ENCODE data around the gene RCE1.
"Not testable (repeated sequence)": the region's sequence is repeated elsewhere in the genome, so short reads cannot be mapped to it uniquely, and the experiment has no call there.

The RCE1 gene

GRCh38 chr11:66842896-66843775 is at the start of gene RCE1:
Gene RCE1, plus strand, starts transcription at chr11:66843441. Its CDS starts 15 bp downstream, at chr11:66843456.
- peak; percentile 73 to 87 for DNase-seq

GRCh38 chr11:66799815-66800214 is 43.4 kb upstream of the RCE1 start:
- not testable (repeated sequence) for DNase-seq

- DNase-seq: no peak
Measured at GRCh38 chr11:66800720-66801428, 42.4 kb upstream of the RCE1 start.

- no peak for DNase-seq
Measured at GRCh38 chr11:66809592-66809991, 33.6 kb upstream of the RCE1 start.

GRCh38 chr11:66810576-66811185 is 32.6 kb upstream of the RCE1 start:
- DNase-seq: no peak

GRCh38 chr11:66814678-66815077 is 28.6 kb upstream of the RCE1 start:
- no peak for DNase-seq

- no peak for DNase-seq
Measured at GRCh38 chr11:66815646-66816045, 27.6 kb upstream of the RCE1 start.

GRCh38 chr11:66818231-66818955 is 24.8 kb upstream of the RCE1 start:
- no peak for DNase-seq

GRCh38 chr11:66820381-66820780 is 22.9 kb upstream of the RCE1 start:
- no peak for DNase-seq

- DNase-seq: no peak
Measured at GRCh38 chr11:66820901-66821300, 22.3 kb upstream of the RCE1 start.

- DNase-seq: no peak
Measured at GRCh38 chr11:66823700-66824099, 19.5 kb upstream of the RCE1 start.

GRCh38 chr11:66824573-66824972 is 18.7 kb upstream of the RCE1 start:
- not testable (repeated sequence) for DNase-seq

- DNase-seq: no peak
Measured at GRCh38 chr11:66834539-66834845, 8.7 kb upstream of the RCE1 start.

GRCh38 chr11:66834943-66835342 is 8.3 kb upstream of the RCE1 start:
- no peak for DNase-seq

GRCh38 chr11:66835768-66836405 is 7.4 kb upstream of the RCE1 start:
- DNase-seq: no peak

GRCh38 chr11:66840317-66841091 is 2.7 kb upstream of the RCE1 start:
- no peak for DNase-seq

GRCh38 chr11:66841861-66842260 is 1.4 kb upstream of the RCE1 start:
- DNase-seq: no peak

- DNase-seq: no peak
Measured at GRCh38 chr11:66842501-66842895, 743 bp upstream of the RCE1 start.

- no peak for DNase-seq
Measured at GRCh38 chr11:66843776-66844495, 695 bp downstream of the RCE1 start.

GRCh38 chr11:66844496-66845142 is 1.4 kb downstream of the RCE1 start:
- no peak for DNase-seq
